ENCODE results near the gene TXK. TPM values are rescaled to one million over a fixed set of nuclear protein-coding genes. Genes with fewer than 3 reads are reported as not detected.

Gene TXK
- total and polyA plus RNA-seq, 2 experiments from 2014 or later, result 0.14 to 0.40 TPM

- H3K4me1 ChIP-seq (ENCODE audit: insufficient read depth), result peaks cover 13% of the 10 kb centered on the region
- TF ChIP-seq REST (IDR thresholded peaks at IDR 0.05; ENCODE audit: unreplicated experiment), result no peak
- TF ChIP-seq EZH2phosphoT487 (IDR thresholded peaks at IDR 0.05; ENCODE audit: unreplicated experiment), result no peak
- no peak for TF ChIP-seq JUNB (IDR thresholded peaks at IDR 0.05; ENCODE audit: unreplicated experiment)
- no peak for TF ChIP-seq NANOG (IDR thresholded peaks at IDR 0.05; ENCODE audit: borderline replicate concordance)
- TF ChIP-seq, protein P1, sequence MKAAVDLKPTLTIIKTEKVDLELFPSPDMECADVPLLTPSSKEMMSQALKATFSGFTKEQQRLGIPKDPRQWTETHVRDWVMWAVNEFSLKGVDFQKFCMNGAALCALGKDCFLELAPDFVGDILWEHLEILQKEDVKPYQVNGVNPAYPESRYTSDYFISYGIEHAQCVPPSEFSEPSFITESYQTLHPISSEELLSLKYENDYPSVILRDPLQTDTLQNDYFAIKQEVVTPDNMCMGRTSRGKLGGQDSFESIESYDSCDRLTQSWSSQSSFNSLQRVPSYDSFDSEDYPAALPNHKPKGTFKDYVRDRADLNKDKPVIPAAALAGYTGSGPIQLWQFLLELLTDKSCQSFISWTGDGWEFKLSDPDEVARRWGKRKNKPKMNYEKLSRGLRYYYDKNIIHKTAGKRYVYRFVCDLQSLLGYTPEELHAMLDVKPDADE (IDR thresholded peaks at IDR 0.05), result no peak
- TF ChIP-seq, protein P2, sequence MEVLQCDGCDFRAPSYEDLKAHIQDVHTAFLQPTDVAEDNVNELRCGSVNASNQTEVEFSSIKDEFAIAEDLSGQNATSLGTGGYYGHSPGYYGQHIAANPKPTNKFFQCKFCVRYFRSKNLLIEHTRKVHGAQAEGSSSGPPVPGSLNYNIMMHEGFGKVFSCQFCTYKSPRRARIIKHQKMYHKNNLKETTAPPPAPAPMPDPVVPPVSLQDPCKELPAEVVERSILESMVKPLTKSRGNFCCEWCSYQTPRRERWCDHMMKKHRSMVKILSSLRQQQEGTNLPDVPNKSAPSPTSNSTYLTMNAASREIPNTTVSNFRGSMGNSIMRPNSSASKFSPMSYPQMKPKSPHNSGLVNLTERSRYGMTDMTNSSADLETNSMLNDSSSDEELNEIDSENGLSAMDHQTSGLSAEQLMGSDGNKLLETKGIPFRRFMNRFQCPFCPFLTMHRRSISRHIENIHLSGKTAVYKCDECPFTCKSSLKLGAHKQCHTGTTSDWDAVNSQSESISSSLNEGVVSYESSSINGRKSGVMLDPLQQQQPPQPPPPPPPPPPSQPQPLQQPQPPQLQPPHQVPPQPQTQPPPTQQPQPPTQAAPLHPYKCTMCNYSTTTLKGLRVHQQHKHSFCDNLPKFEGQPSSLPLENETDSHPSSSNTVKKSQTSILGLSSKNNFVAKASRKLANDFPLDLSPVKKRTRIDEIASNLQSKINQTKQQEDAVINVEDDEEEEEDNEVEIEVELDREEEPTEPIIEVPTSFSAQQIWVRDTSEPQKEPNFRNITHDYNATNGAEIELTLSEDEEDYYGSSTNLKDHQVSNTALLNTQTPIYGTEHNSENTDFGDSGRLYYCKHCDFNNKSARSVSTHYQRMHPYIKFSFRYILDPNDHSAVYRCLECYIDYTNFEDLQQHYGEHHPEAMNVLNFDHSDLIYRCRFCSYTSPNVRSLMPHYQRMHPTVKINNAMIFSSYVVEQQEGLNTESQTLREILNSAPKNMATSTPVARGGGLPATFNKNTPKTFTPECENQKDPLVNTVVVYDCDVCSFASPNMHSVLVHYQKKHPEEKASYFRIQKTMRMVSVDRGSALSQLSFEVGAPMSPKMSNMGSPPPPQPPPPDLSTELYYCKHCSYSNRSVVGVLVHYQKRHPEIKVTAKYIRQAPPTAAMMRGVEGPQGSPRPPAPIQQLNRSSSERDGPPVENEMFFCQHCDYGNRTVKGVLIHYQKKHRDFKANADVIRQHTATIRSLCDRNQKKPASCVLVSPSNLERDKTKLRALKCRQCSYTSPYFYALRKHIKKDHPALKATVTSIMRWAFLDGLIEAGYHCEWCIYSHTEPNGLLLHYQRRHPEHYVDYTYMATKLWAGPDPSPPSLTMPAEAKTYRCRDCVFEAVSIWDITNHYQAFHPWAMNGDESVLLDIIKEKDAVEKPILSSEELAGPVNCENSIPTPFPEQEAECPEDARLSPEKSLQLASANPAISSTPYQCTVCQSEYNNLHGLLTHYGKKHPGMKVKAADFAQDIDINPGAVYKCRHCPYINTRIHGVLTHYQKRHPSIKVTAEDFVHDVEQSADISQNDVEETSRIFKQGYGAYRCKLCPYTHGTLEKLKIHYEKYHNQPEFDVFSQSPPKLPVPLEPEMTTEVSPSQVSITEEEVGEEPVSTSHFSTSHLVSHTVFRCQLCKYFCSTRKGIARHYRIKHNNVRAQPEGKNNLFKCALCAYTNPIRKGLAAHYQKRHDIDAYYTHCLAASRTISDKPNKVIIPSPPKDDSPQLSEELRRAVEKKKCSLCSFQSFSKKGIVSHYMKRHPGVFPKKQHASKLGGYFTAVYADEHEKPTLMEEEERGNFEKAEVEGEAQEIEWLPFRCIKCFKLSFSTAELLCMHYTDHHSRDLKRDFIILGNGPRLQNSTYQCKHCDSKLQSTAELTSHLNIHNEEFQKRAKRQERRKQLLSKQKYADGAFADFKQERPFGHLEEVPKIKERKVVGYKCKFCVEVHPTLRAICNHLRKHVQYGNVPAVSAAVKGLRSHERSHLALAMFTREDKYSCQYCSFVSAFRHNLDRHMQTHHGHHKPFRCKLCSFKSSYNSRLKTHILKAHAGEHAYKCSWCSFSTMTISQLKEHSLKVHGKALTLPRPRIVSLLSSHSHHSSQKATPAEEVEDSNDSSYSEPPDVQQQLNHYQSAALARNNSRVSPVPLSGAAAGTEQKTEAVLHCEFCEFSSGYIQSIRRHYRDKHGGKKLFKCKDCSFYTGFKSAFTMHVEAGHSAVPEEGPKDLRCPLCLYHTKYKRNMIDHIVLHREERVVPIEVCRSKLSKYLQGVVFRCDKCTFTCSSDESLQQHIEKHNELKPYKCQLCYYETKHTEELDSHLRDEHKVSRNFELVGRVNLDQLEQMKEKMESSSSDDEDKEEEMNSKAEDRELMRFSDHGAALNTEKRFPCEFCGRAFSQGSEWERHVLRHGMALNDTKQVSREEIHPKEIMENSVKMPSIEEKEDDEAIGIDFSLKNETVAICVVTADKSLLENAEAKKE (CRISPR knock-in tag; IDR thresholded peaks at IDR 0.05), result no peak
- no peak for TF ChIP-seq POLR2AphosphoS5 (IDR thresholded peaks at IDR 0.05; ENCODE audit: low read depth)
- TF ChIP-seq ZNF114 (CRISPR knock-in tag; IDR thresholded peaks at IDR 0.05), result no peak
- TF ChIP-seq CTCF (conservative IDR thresholded peaks at IDR 0.05; ENCODE audit: low read depth in 2 of 2), result no peak
- no peak for TF ChIP-seq CREB1 (CRISPR knock-in tag; IDR thresholded peaks at IDR 0.05; ENCODE audit: low read depth)
- TF ChIP-seq EZH2 (IDR thresholded peaks at IDR 0.05; ENCODE audit: low read depth, unreplicated experiment), result no peak
- no peak for TF ChIP-seq STAT1 (IDR thresholded peaks at IDR 0.05; ENCODE audit: unreplicated experiment)
- TF ChIP-seq ZNF331 (CRISPR knock-in tag; IDR thresholded peaks at IDR 0.05; ENCODE audit: low read depth), result no peak
- H3K4me1 Mint-ChIP-seq, result peaks cover 23% of the 10 kb centered on the region
- H3K9me2 ChIP-seq (ENCODE audit: insufficient read depth), result peaks cover 11% of the 10 kb centered on the region; the same call in 1 of the 2 replicates
- no peak overlapping the region for H3K27ac Mint-ChIP-seq
- H3K9me3 Mint-ChIP-seq, result no peaks in the 10 kb centered on the region
- H3F3A ChIP-seq (replicated peaks; ENCODE audit: low read depth), result 0 out of 2 replicates have a peak, but pooled peaks cover 5% of the 10 kb centered on the region
- no peaks in the 10 kb centered on the region; the same call in 2 of the 3 replicates for H3K36me3 Mint-ChIP-seq (ENCODE audit: low read depth)
- no peak overlapping the region for H3K27ac ChIP-seq (ENCODE audit: low read depth)
- H3K79me2 ChIP-seq (replicated peaks; ENCODE audit: insufficient read depth), result no peaks in the 10 kb centered on the region
- no peak overlapping the region for H2AFZ ChIP-seq
- H3K4me3 Mint-ChIP-seq, result no peak overlapping the region
- H3K4me3 ChIP-seq, result no peak overlapping the region
- peaks cover 2% of the 10 kb centered on the region for H3K27me3 Mint-ChIP-seq (ENCODE audit: insufficient read depth, low read depth, poor library complexity)
- H3K27me3 ChIP-seq (ENCODE audit: insufficient read depth), result no peaks in the 10 kb centered on the region
- no peaks in the 10 kb centered on the region for H4K20me1 ChIP-seq (replicated peaks; ENCODE audit: insufficient read depth)
- DNase-seq (ENCODE audit: low spot score) (no peak), ATAC-seq (no peak)
- no peak overlapping the region for H3K4me2 ChIP-seq
- H3K36me3 ChIP-seq (ENCODE audit: insufficient read depth), result no peaks in the 10 kb centered on the region
These were observed 88.0 kb downstream of the TXK start for GRCh38 chr4:48046059-48046458.

All from GM23338 (cell line).